ENCODE data around the gene MARK2. TPM values are rescaled to one million over a fixed set of nuclear protein-coding genes. Genes with fewer than 3 reads are reported as not detected.

MARK2 gene
- total and polyA plus RNA-seq, 2 of the 8 experiments (the other 6 are each of a cell fraction or from before 2014, with no cell fraction given) = 19.3 to 58.5 TPM

DNA sequence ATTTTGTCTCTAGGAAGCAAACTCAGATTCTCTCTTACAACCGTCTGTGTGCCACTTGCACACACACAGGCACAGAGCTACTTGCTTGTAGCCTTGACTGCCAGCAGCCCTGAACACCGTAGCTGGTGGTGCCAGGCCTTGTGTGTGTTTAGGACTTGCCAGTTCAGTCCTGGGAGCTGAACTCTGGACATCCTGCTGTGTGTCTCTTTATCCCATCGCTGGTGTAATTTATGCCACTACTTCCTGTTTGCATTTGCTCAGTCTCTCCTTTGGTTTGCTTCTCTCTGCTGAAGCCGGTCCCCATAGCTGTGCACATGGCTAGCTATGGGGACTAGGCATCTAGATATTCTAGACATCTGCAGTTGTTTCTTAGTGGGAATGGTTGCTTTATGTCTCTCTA lies 24.0 kb downstream of the MARK2 start:
- Histone ChIP-seq H2BK120ac (replicated peaks; ENCODE audit: low read depth, low read length) (no peak overlapping the region), H3K18ac (ENCODE audit: extremely low read depth, low read length) (no peak overlapping the region; the same call in 1 of the 2 replicates), H3K9ac (replicated peaks in 1 of 4; ENCODE audit: extremely low read depth in 1 of 4, low read depth in 3 of 4, low read length in 3 of 4) (peak overlapping the region in 1 of 4 experiments; percentile 8; a peak in 1 of 7 replicates), H3K4me1 (replicated peaks in 1 of 4; ENCODE audit: control insufficient read depth in 3 of 4, insufficient read depth in 4 of 4, low read length in 3 of 4) (no peaks in the 10 kb centered on the region; a peak in 3 of 7 replicates), H3K14ac (ENCODE audit: insufficient read length) (no peak overlapping the region), H3K4me2 (ENCODE audit: insufficient read depth in 1 of 2, low read depth in 2 of 2, low read length in 2 of 2) (no peak overlapping the region), H3K56ac (replicated peaks; ENCODE audit: insufficient read length, low read depth, low read length) (no peak overlapping the region), H3K27me3 (replicated peaks in 1 of 4; ENCODE audit: control insufficient read depth in 3 of 4, extremely low read depth in 1 of 4, insufficient read depth in 3 of 4, low read length in 3 of 4) (no peaks in the 10 kb centered on the region), H2BK12ac (ENCODE audit: low read depth, low read length) (no peak overlapping the region), H3K4me3 (ENCODE audit: extremely low read depth in 1 of 4, insufficient read depth in 2 of 4, low read depth in 3 of 4, low read length in 4 of 4) (no peak overlapping the region), H4K20me1 (replicated peaks in 1 of 2; ENCODE audit: control insufficient read depth in 1 of 2, insufficient read depth in 2 of 2, low read length in 2 of 2) (peaks cover 2 to 10% of the 10 kb centered on the region in 2 experiments), H3K36me3 (ENCODE audit: control insufficient read depth in 2 of 4, insufficient read depth in 4 of 4, low read length in 3 of 4) (peaks cover 0 to 5% (median 0%) of the 10 kb centered on the region in 4 experiments; a peak in 1 of 8 replicates), H2AFZ (ENCODE audit: low read length) (no peak overlapping the region), H3K23ac (ENCODE audit: insufficient read length) (no peak overlapping the region), H2BK20ac (ENCODE audit: low read length) (no peak overlapping the region), H4K91ac (replicated peaks; ENCODE audit: insufficient read length, low read length) (no peak overlapping the region), H3K9me3 (ENCODE audit: insufficient read depth in 2 of 2, low read depth in 1 of 2, low read length in 1 of 2) (no peaks in the 10 kb centered on the region), H2AK5ac (ENCODE audit: low read depth, low read length) (no peak overlapping the region), H3K23me2 (ENCODE audit: low read depth, low read length) (no peaks in the 10 kb centered on the region), H2BK15ac (ENCODE audit: low read length) (no peak overlapping the region), H2BK5ac (ENCODE audit: low read depth, low read length) (no peak overlapping the region), H3K79me2 (ENCODE audit: control insufficient read depth in 1 of 2, insufficient read depth in 2 of 2, low read length in 2 of 2) (peaks cover 4 to 73% of the 10 kb centered on the region in 2 experiments; a peak in 2 of 4 replicates), H3K27ac (ENCODE audit: low read depth, low read length) (no peak overlapping the region), H3K79me1 (ENCODE audit: low read depth, low read length) (peaks cover 13% of the 10 kb centered on the region), H3K4ac (replicated peaks; ENCODE audit: insufficient read length, low read depth, low read length) (no peak overlapping the region), H4K5ac (ENCODE audit: insufficient read length, low read depth, low read length) (no peak overlapping the region), H4K8ac (ENCODE audit: extremely low read depth, insufficient read depth, low read length) (no peak overlapping the region)
- TF ChIP-seq RFX5 (IDR thresholded peaks at IDR 0.05; ENCODE audit: borderline replicate concordance, low read depth, low read length) (no peak), ASH2L (IDR thresholded peaks at IDR 0.05; ENCODE audit: low read length) (no peak), SIX5 (IDR thresholded peaks at IDR 0.05; ENCODE audit: low read depth, low read length) (no peak), POU5F1 (IDR thresholded peaks at IDR 0.05; ENCODE audit: low read depth, low read length) (no peak), SIN3A (conservative IDR thresholded peaks at IDR 0.05 in 1 of 2, IDR thresholded peaks at IDR 0.05 in 1 of 2; ENCODE audit: low read depth in 1 of 2, low read length in 2 of 2) (no peak), CHD2 (IDR thresholded peaks at IDR 0.05; ENCODE audit: low read length) (no peak), TEAD4 (IDR thresholded peaks at IDR 0.05; ENCODE audit: low read depth, low read length) (no peak), SP4 (IDR thresholded peaks at IDR 0.05; ENCODE audit: low read length) (no peak), MAFK (IDR thresholded peaks at IDR 0.05; ENCODE audit: low read depth, low read length) (no peak), PHF8 (conservative IDR thresholded peaks at IDR 0.05; ENCODE audit: low read depth, low read length) (no peak), EP300 (IDR thresholded peaks at IDR 0.05; ENCODE audit: borderline replicate concordance in 1 of 2, low read depth in 2 of 2, low read length in 2 of 2) (no peak), CEBPB (IDR thresholded peaks at IDR 0.05; ENCODE audit: low read depth, low read length) (no peak), SUZ12 (IDR thresholded peaks at IDR 0.05; ENCODE audit: low read length) (no peak)
- TF ChIP-seq, protein P1, sequence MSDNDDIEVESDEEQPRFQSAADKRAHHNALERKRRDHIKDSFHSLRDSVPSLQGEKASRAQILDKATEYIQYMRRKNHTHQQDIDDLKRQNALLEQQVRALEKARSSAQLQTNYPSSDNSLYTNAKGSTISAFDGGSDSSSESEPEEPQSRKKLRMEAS (IDR thresholded peaks at IDR 0.05) = no peak
- POLR2A ChIA-PET (ENCODE audit: partially characterized antibody) = interaction anchor here (0.8 to 1.9 kb wide), 5 partner anchors 10 to 48 kb away, joined by 3 to 7 read pairs (median 3); no protein-coding TSS in a partner anchor
- 89% methylated on average over 4 of the region's 4 CpGs; no CpG with 5 or more reads in 1 of the 2 experiments for WGBS, 2 experiments (ENCODE audit: extremely low coverage in 1 of 2, insufficient coverage in 1 of 2, insufficient read length in 1 of 2, insufficient replicate concordance in 2 of 2, low coverage in 1 of 2, low lambda C conversion rate in 2 of 2, missing lambda C conversion rate in 1 of 2)
- CTCF ChIA-PET (ENCODE audit: partially characterized antibody) = interaction anchor here (0.6 to 3.3 kb wide), 10 partner anchors 10 to 496 kb away, joined by 3 to 13 read pairs (median 4); partner anchors contain the start of gene MARK2
- no peak for FAIRE-seq
- no peak for DNase-seq (ENCODE audit: low read depth in 1 of 2, low spot score in 2 of 2)
